Epithelial cell of proximal tubule (primary cell): Measurements from ENCODE around the gene CAPSL. TPM values are rescaled to one million over a fixed set of nuclear protein-coding genes. Genes with fewer than 3 reads are reported as not detected.
"Not testable (repeated sequence)": the region's sequence is repeated elsewhere in the genome, so short reads cannot be mapped to it uniquely, and the experiment has no call there.

Experiments
- DNase-seq: peaks from one replicate; pipeline ENCODE4 v3.0.0-alpha.2; 2011; ENCODE audit warnings: low read depth
- H3K4me3 ChIP-seq: 2 replicates; pipeline ENCODE4 v1.5.1; 2011; ENCODE audit warnings: low read depth, mild to moderate bottlenecking, low read length
- total RNA-seq: library from RNA; depleted of rRNA; stranded (reverse); fragments of >200 nt; gene quantifications from 2 replicates; pipeline ENCODE4 v1.2.3, GENCODE V29; 2015
- TF ChIP-seq, protein P1 (sequence below): conservative IDR thresholded peaks from 2 replicates; pipeline ENCODE4 v1.5.1; 2012; ENCODE audit warnings: low read depth, mild to moderate bottlenecking, low read length

CAPSL gene
- total RNA-seq, 1 donor from 2014 or later = not detected

DNA sequence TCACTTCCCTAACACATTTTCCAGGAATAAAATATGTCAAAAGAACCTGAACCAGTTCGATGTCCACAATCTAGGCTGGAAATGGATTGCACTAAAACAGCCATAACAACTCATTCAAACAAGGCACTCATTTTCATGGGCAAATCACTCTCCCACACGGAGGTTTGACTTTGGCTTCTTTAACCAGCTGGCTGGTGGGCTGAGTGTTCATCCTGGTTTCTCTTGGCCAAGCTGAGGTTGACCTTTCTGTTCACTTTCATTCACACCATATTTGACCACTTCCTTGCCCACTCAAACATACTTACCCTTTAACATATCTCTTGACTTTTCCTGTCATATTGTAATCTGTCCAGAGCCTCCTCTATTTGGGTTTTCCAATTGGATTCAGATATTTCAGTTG lies 76.3 kb downstream of the CAPSL start:
- no peak for DNase-seq
- H3K4me3 ChIP-seq = no peak overlapping the region
- TF ChIP-seq, protein P1, sequence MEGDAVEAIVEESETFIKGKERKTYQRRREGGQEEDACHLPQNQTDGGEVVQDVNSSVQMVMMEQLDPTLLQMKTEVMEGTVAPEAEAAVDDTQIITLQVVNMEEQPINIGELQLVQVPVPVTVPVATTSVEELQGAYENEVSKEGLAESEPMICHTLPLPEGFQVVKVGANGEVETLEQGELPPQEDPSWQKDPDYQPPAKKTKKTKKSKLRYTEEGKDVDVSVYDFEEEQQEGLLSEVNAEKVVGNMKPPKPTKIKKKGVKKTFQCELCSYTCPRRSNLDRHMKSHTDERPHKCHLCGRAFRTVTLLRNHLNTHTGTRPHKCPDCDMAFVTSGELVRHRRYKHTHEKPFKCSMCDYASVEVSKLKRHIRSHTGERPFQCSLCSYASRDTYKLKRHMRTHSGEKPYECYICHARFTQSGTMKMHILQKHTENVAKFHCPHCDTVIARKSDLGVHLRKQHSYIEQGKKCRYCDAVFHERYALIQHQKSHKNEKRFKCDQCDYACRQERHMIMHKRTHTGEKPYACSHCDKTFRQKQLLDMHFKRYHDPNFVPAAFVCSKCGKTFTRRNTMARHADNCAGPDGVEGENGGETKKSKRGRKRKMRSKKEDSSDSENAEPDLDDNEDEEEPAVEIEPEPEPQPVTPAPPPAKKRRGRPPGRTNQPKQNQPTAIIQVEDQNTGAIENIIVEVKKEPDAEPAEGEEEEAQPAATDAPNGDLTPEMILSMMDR = no peak

DNA sequence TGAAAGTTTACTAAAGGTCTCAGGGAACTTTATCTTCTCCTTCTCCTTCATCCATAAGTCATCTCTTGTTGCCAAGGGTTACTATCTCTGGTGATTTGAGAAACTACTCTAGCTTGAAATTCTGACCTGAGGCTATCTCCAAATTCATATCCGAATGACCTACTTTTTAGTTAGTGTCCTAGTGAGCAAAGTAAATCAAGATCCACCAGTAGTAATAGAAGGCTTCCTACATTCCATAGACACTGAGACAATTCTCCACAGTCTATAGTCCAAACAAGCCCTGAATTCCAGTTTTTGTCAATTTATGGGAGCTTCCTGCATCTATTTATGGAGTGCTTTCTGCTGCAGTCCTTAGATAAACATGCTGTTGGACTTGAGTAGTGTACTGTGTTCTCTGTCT lies 76.7 kb downstream of the CAPSL start:
- no peak for DNase-seq
- TF ChIP-seq, protein P1 = no peak
- no peak overlapping the region for H3K4me3 ChIP-seq

DNA sequence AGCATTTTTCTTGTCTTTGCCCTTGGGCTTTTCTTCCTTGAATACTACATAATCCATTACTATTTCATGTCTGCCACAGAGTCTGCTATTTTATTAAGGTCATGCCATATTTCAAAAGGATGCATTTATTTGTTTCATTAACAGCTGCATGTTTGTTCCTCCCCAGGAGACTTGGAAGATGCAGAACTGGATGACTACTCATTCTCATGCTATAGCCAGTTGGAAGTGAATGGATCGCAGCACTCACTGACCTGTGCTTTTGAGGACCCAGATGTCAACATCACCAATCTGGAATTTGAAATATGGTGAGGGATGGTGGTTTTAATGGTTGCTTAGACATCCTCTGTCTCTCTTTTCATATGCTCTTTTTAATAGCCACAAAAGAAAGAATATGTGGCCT lies 77.7 kb downstream of the CAPSL start:
- TF ChIP-seq, protein P1 = no peak
- DNase-seq = no peak

DNA sequence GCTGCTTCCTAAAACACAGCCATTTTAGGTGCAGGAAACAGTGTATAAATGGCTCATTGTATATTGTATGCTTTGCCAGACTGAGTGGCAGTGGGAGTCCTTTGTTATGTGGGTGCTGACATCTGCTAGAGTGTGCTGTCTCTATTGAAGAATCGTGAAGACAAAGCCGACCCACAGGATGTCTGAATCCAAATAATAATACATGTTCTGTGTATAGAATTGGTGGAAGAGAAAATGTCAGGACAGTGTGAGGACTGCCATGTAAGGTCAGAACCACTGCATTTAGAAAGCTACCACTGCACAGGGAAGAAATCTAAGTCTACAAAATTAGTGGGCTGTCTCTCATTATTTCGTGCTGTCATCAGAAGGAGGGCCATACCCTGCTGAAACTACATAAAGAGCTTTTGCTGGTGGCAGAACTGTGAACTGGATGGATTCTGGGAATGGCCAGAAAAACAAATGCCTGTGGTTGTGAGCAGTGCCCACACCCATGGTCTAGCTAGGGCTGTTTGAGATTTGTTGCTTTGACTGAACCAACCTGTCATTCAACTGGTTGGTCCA lies 79.2 kb downstream of the CAPSL start:
- DNase-seq = no peak
- H3K4me3 ChIP-seq = no peak overlapping the region
- TF ChIP-seq, protein P1 = no peak

More for the DNA sequence above, 77.7 kb downstream of the CAPSL start:
- H3K4me3 ChIP-seq = no peak overlapping the region

DNA sequence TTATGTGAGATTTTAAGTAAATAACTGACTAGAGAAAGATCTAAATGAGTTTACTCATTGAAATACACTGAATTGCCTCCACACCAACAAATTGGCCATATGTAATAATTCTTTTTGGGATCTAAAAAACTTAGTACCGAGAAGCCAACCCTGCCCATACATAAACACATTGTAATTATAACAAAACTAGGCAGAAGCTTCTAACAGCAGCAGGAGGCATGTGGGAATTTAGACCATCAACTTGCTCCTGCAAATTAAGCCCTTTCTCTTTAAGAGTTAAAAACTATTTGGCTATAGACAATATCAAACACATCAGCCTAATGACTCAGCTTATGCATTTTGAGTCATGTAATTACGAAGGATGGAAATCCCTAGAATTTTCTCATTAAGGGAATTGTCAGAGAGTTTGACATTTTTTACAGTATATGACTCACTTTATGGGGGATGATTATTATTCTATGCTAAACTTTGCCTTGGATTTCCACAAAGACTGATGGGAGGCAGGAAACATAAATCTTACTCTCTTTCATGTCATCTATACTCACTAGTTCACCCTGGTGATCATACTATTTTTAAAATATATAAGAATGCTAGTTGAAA lies 80.7 kb downstream of the CAPSL start:
- DNase-seq = no peak
- H3K4me3 ChIP-seq = no peak overlapping the region

DNA sequence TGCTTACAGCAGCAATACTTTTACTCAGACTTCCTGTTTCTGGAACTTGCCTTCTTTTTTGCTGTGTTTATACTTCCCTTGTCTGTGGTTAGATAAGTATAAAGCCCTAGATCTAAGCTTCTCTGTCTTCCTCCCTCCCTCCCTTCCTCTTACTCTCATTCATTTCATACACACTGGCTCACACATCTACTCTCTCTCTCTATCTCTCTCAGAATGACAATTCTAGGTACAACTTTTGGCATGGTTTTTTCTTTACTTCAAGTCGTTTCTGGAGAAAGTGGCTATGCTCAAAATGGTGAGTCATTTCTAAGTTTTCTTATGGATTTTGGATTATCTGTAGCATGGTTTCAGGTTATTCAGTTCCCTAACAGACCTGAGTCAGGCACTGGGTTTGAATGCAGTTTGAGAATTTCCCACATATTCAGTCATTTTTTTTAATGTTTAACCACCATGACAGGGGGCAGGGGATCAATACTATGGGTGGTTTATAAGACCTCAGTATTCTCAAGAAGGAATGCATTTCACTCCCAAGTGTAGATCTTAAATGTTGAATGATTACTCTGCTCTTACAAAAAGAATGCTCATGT lies 81.6 kb downstream of the CAPSL start, which contains the start of gene IL7R:
Gene IL7R (plus strand): TSS at position 127 of the 587 bp plus-strand sequence. CDS start 87 bp downstream, at position 214.
- TF ChIP-seq, protein P1 = no peak
- H3K4me3 ChIP-seq = no peak within 1 kb of the TSS
- DNase-seq = no peak

More for the DNA sequence above, 80.7 kb downstream of the CAPSL start:
- TF ChIP-seq, protein P1 = no peak

DNA sequence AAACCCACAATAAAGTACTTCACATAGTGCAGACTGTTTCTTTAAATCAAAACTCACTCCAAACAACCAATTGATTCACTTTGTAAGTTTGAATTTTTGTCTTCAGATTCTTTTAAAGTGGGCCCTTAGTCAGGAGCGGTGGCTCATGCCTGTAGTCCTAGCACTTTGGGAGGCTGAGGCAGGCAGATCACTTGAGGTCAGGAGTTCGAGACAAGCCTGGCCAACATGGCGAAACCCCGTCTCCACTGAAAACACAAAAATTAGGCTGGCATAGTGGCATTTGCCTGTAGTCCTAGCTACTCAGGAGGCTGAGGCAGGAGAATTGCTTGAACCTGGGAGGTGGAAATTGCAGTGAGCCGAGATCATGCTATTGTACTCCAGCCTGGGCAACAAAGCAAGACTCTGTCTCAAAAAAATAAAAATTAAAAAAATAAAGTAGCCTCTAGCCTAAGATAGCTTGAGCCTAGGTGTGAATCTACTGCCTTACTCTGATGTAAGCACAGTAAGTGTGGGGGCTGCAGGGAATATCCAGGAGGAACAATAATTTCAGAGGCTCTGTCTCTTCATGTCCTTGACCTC lies 82.1 kb downstream of the CAPSL start:
- H3K4me3 ChIP-seq, DNase-seq: not testable (repeated sequence)
